Right lobe of liver (tissue), 4 donors: ENCODE measurements around the gene HSPA1A.

Experiments
- CTCF ChIP-seq, 4 donors: fragments of 200-600 bp in 3 of 4; fragments of 450-650 bp in 1 of 4; IDR thresholded peaks; one replicate each; pipeline versions ENCODE4 v1.5.1 to v1.8.0; 2016 to 2022; ENCODE audit warnings: antibody characterized with exemption in 4 of 4, mild to moderate bottlenecking in 2 of 4
- POLR2A ChIP-seq: fragments of 450-650 bp; IDR thresholded peaks from one replicate; pipeline ENCODE4 v1.6.1; 2017; ENCODE audit warnings: antibody characterized with exemption, mild to moderate bottlenecking
- donor health status: DM: no; HTN: no; CAD: no.
- donor health status: DM: no; HTN: no; CAD: no.
- donor health status: DM: no; HTN: yes; CAD: no.

- TF ChIP-seq POLR2A: no peak
- TF ChIP-seq CTCF (IDR thresholded peaks at IDR 0.05): no peak
These were observed 21.0 kb upstream of the HSPA1A start for GRCh38 chr6:31794294-31794865.
